Right lobe of liver (tissue), 6 donors: ENCODE measurements around the gene DIPK1A. TPM values are rescaled to one million over a fixed set of nuclear protein-coding genes. Genes with fewer than 3 reads are reported as not detected.

Experiments used
- ATAC-seq, 4 donors: fragments of 200-7000 bp; cut with Tn5 transposase; one replicate each; pipeline ENCODE4 v1.9.1; 2020; ENCODE audit warnings: mild to moderate bottlenecking in 4 of 4, moderate library complexity in 4 of 4
- DNase-seq, 3 donors: peaks; one replicate each; pipeline ENCODE4 v3.0.0-alpha.2; 2020
- H3K27ac ChIP-seq, 3 donors: fragments of 200-600 bp; one replicate each; pipeline ENCODE4 v1.8.0; 2022
- H3K27me3 ChIP-seq, 2 donors: fragments of 200-600 bp; one replicate each; pipeline ENCODE4 v1.8.0; 2022
- H3K36me3 ChIP-seq, 4 donors: fragments of 200-600 bp; sonication (generic) in 1 of 4; one replicate each; pipeline versions ENCODE4 v1.5.1 to v1.8.0; 2017 to 2022; ENCODE audit warnings: control low read depth in 1 of 4
- H3K4me1 ChIP-seq, 4 donors: fragments of 200-600 bp; sonication (generic) in 1 of 4; one replicate each; pipeline versions ENCODE4 v1.5.1 to v1.8.0; 2017 to 2022; ENCODE audit warnings: control low read depth in 1 of 4
- H3K4me3 ChIP-seq, 3 donors: fragments of 200-600 bp; one replicate each; pipeline ENCODE4 v1.8.0; 2022
- H3K9me3 ChIP-seq, 4 donors: fragments of 200-600 bp; sonication (generic) in 1 of 4; one replicate each; pipeline versions ENCODE4 v1.5.1 to v1.8.0; 2017 to 2022; ENCODE audit warnings: control low read depth in 1 of 4
- CTCF ChIP-seq, 4 donors: fragments of 200-600 bp in 3 of 4; fragments of 450-650 bp in 1 of 4; IDR thresholded peaks; one replicate each; pipeline versions ENCODE4 v1.5.1 to v1.8.0; 2016 to 2022; ENCODE audit warnings: antibody characterized with exemption in 4 of 4, mild to moderate bottlenecking in 2 of 4
- POLR2A ChIP-seq: fragments of 450-650 bp; IDR thresholded peaks from one replicate; pipeline ENCODE4 v1.6.1; 2017; ENCODE audit warnings: antibody characterized with exemption, mild to moderate bottlenecking
- WGBS: methylation state at CpG from one replicate; pipeline ENCODE4 v1.1.6; 2018; ENCODE audit warnings: low coverage, low lambda C conversion rate; ENCODE audit not compliant: insufficient coverage; ENCODE audit errors: missing lambda C conversion rate; 5-methylcytosine and 5-hydroxymethylcytosine counted together
- intact Hi-C, 2 donors: fragments of 100-400 bp; cut with DNase I; formaldehyde crosslinking; loops; one replicate each; pipeline versions ENCODE4 v1.11.2 to v1.14.1; 2022
- total RNA-seq, 6 experiments: library from RNA; depleted of rRNA in 2 of 6; stranded (reverse); fragments of >200 nt in 2 of 6; fragmentation: NEBNext Ultra II Directional in 3 of 6; extraction: Animal tissue kit (Norgen Biotek cat#: 25700) in 3 of 6; gene quantifications; one replicate each; pipeline versions ENCODE4 v1.1.0 to v1.2.4, GENCODE V29; 2016 to 2023
- donor health status: DM: no; HTN: yes; CAD: no.
- donor health status: DM: no; HTN: no; CAD: no.
- donor health status: DM: no; HTN: no; CAD: no.
- donor health status: DM: no; HTN: yes; CAD: no.
- donor health status: DM: no; HTN: yes; CAD: no.

DIPK1A gene
- total RNA-seq, 6 experiments from 2014 or later = 10.8 to 25.3 (median 15.1) TPM

- intact Hi-C loops = loop anchor here in 1 of 2 donors (10.0 kb wide), 1 partner anchor 96 kb away; no protein-coding TSS in a partner anchor
- peak overlapping the region; percentile 81 to 98 (median 94) for H3K27ac ChIP-seq
- peak; percentile 40 for TF ChIP-seq POLR2A
- peak; percentile 58 to 82 (median 72) for TF ChIP-seq CTCF (IDR thresholded peaks at IDR 0.05)
- H3K4me1 ChIP-seq = peaks cover 0 to 34% (median 13%) of the 10 kb centered on the region in 4 donors
- no peaks in the 10 kb centered on the region for H3K27me3 ChIP-seq
- peak; percentile 55 to 78 (median 77) for DNase-seq
- peak; percentile 78 to 85 (median 80) for ATAC-seq
- under 1% methylated on average over 17 of the region's 44 CpGs for WGBS
- no peaks in the 10 kb centered on the region for H3K36me3 ChIP-seq
- H3K4me3 ChIP-seq = peak overlapping the region; percentile 63 to 89 (median 85)
- no peaks in the 10 kb centered on the region for H3K9me3 ChIP-seq
These were observed 699 bp downstream of the DIPK1A start for GRCh38 chr1:92960395-92961130.

GRCh38 chr1:92958203-92958970, 2.9 kb downstream of the DIPK1A start:
- H3K4me1 ChIP-seq = peaks cover 0 to 34% (median 13%) of the 10 kb centered on the region in 4 donors
- intact Hi-C loops = no loop called here
- peak overlapping the region in 1 of 3 donors; percentile 14 for H3K27ac ChIP-seq
- ATAC-seq (peak in 1 of 4 donors; percentile 10), DNase-seq (no peak)
- H3K4me3 ChIP-seq = no peak overlapping the region
- no peaks in the 10 kb centered on the region for H3K9me3 ChIP-seq
- no peak for TF ChIP-seq POLR2A
- no peaks in the 10 kb centered on the region for H3K36me3 ChIP-seq
- WGBS = 20% methylated on average over 1 of the region's 1 CpG
- no peaks in the 10 kb centered on the region for H3K27me3 ChIP-seq

- WGBS = 59% methylated on average over 5 of the region's 5 CpGs
- TF ChIP-seq POLR2A = no peak
- no peak for TF ChIP-seq CTCF (IDR thresholded peaks at IDR 0.05)
- Histone ChIP-seq H3K36me3 (no peaks in the 10 kb centered on the region), H3K27me3 (no peaks in the 10 kb centered on the region), H3K4me3 (no peak overlapping the region), H3K4me1 (peaks cover 0 to 36% (median 13%) of the 10 kb centered on the region in 4 donors), H3K9me3 (no peaks in the 10 kb centered on the region), H3K27ac (no peak overlapping the region)
- ATAC-seq (no peak), DNase-seq (no peak)
- intact Hi-C loops = no loop called here
These were observed 4.1 kb downstream of the DIPK1A start for GRCh38 chr1:92957030-92957734.

GRCh38 chr1:92956254-92957029, 4.8 kb downstream of the DIPK1A start:
- no peak overlapping the region for H3K4me3 ChIP-seq
- intact Hi-C loops = no loop called here
- TF ChIP-seq POLR2A (no peak), CTCF (IDR thresholded peaks at IDR 0.05) (no peak)
- no peaks in the 10 kb centered on the region for H3K27me3 ChIP-seq
- DNase-seq = no peak
- 68% methylated on average over 2 of the region's 2 CpGs for WGBS
- peaks cover 0 to 44% (median 13%) of the 10 kb centered on the region in 4 donors for H3K4me1 ChIP-seq
- no peaks in the 10 kb centered on the region for H3K9me3 ChIP-seq
- no peaks in the 10 kb centered on the region for H3K36me3 ChIP-seq
- H3K27ac ChIP-seq = no peak overlapping the region
- no peak for ATAC-seq
